ENCODE data around the gene LRBA.

The LRBA gene

GRCh38 chr4:150462743-150463142 lies 552.3 kb downstream of the LRBA start:
- DNase-seq, result no peak

GRCh38 chr4:150461957-150462356 lies 553.1 kb downstream of the LRBA start:
- no peak for DNase-seq

GRCh38 chr4:150457802-150458201 lies 557.3 kb downstream of the LRBA start:
- DNase-seq, result no peak

- no peak for DNase-seq
Observed at GRCh38 chr4:150451883-150452282, 563.2 kb downstream of the LRBA start.

- DNase-seq, result no peak
Observed at GRCh38 chr4:150447356-150447755, 567.7 kb downstream of the LRBA start.

- DNase-seq, result no peak
Observed at GRCh38 chr4:150439451-150439933, 575.6 kb downstream of the LRBA start.

GRCh38 chr4:150436598-150437370 lies 578.3 kb downstream of the LRBA start:
- no peak for DNase-seq

GRCh38 chr4:150431221-150431620 lies 583.9 kb downstream of the LRBA start:
- no peak for DNase-seq

- DNase-seq, result no peak
Observed at GRCh38 chr4:150425161-150425560, 589.9 kb downstream of the LRBA start.

GRCh38 chr4:150423503-150423902 lies 591.6 kb downstream of the LRBA start:
- DNase-seq, result no peak

- DNase-seq, result no peak
Observed at GRCh38 chr4:150423074-150423473, 592.0 kb downstream of the LRBA start.

GRCh38 chr4:150421612-150422011 lies 593.5 kb downstream of the LRBA start:
- no peak for DNase-seq

GRCh38 chr4:150419939-150420338 lies 595.1 kb downstream of the LRBA start:
- DNase-seq, result no peak

GRCh38 chr4:150418757-150419410 lies 596.2 kb downstream of the LRBA start:
- DNase-seq, result no peak

- DNase-seq, result no peak
Observed at GRCh38 chr4:150415213-150415612, 599.9 kb downstream of the LRBA start.

- no peak for DNase-seq
Observed at GRCh38 chr4:150411520-150411919, 603.6 kb downstream of the LRBA start.

GRCh38 chr4:150402871-150403272 lies 612.2 kb downstream of the LRBA start:
- peak; percentile 24 for DNase-seq

- DNase-seq, result no peak
Observed at GRCh38 chr4:150401083-150401687, 613.9 kb downstream of the LRBA start.

GRCh38 chr4:150395872-150396271 lies 619.2 kb downstream of the LRBA start:
- DNase-seq, result no peak

- no peak for DNase-seq
Observed at GRCh38 chr4:150394046-150394445, 621.0 kb downstream of the LRBA start.

- no peak for DNase-seq
Observed at GRCh38 chr4:150391052-150391451, 624.0 kb downstream of the LRBA start.

GRCh38 chr4:150390531-150390910 lies 624.6 kb downstream of the LRBA start:
- DNase-seq, result no peak

GRCh38 chr4:150389896-150390530 lies 625.1 kb downstream of the LRBA start:
- no peak for DNase-seq
